ENCODE results near the gene OGDH. TPM values are rescaled to one million over a fixed set of nuclear protein-coding genes. Genes with fewer than 3 reads are reported as not detected.

The OGDH gene
- 51.0 and 81.2 TPM in 2 replicates for total RNA-seq (ENCODE audit: low replicate concordance)

GRCh38 chr7:44606341-44607140 is at the start of gene OGDH:
TSS of gene OGDH (plus strand) at chr7:44606627. CDS start at chr7:44624344, 17,717 bp downstream.

GRCh38 chr7:44573464-44574286 is 32.8 kb upstream of the OGDH start, which contains the start of gene DDX56:
TSS of gene DDX56 (minus strand) at chr7:44573908. CDS start at chr7:44573895, 13 bp downstream.

GRCh38 chr7:44581879-44582603 is 24.4 kb upstream of the OGDH start, which contains the start of gene TMED4:
TSS of gene TMED4 (minus strand) at chr7:44582231. CDS start at chr7:44582206, 25 bp downstream.

GRCh38 chr7:44748045-44748947 is 141.9 kb downstream of the OGDH start, which contains the start of gene ZMIZ2:
TSS of gene ZMIZ2 (plus strand) at chr7:44748847. CDS start at chr7:44756250, 7,403 bp downstream.

Other genes starting within 250 kb of the OGDH start
- gene NUDCD3, start 116.0 kb upstream of the OGDH start, total RNA-seq (ENCODE audit: low replicate concordance): 117 and 141 TPM in 2 replicates
- gene NPC1L1, start 65.3 kb upstream of the OGDH start, total RNA-seq (ENCODE audit: low replicate concordance): 0.12 TPM in 1 of 2 replicates, not detected in the other
- gene DDX56, start 32.7 kb upstream of the OGDH start, total RNA-seq (ENCODE audit: low replicate concordance): 29.4 and 37.8 TPM in 2 replicates
- gene TMED4, start 24.4 kb upstream of the OGDH start, total RNA-seq (ENCODE audit: low replicate concordance): 85.9 and 98.8 TPM in 2 replicates
- gene ZMIZ2, start 142.2 kb downstream of the OGDH start, total RNA-seq (ENCODE audit: low replicate concordance): 8.0 and 8.3 TPM in 2 replicates
- gene PPIA, start 190.1 kb downstream of the OGDH start, total RNA-seq (ENCODE audit: low replicate concordance): 437 and 1,604 TPM in 2 replicates
- gene H2AZ2, start 241.5 kb downstream of the OGDH start, total RNA-seq (ENCODE audit: low replicate concordance): 194 and 275 TPM in 2 replicates